Lung (tissue), 12 donors: ENCODE data around the gene IFT122. TPM values are rescaled to one million over a fixed set of nuclear protein-coding genes. Genes with fewer than 3 reads are reported as not detected.

Source experiments
- ATAC-seq: fragments of 200-7000 bp; cut with Tn5 transposase; one replicate; pipeline ENCODE4 v1.9.1; 2020; ENCODE audit warnings: moderate number of reproducible peaks; ENCODE audit not compliant: insufficient read depth, low FRiP score
- DNase-seq, 3 donors: peaks; one replicate each; pipeline ENCODE4 v3.0.0-alpha.2; 2013 to 2017
- H3K27ac ChIP-seq, 2 donors: one replicate each; pipeline ENCODE4 v1.5.1; 2013; ENCODE audit warnings: mild to moderate bottlenecking in 2 of 2, moderate library complexity in 2 of 2, control low read depth in 1 of 2, inconsistent platforms in 1 of 2, low read depth in 1 of 2, low read length in 1 of 2
- H3K27me3 ChIP-seq, 3 donors: one replicate each; pipeline ENCODE4 v1.5.1; 2013; ENCODE audit warnings: low read length in 2 of 3; ENCODE audit not compliant: control insufficient read depth in 3 of 3, insufficient read depth in 3 of 3
- H3K36me3 ChIP-seq, 4 donors: one replicate each; pipeline ENCODE4 v1.5.1; 2013; ENCODE audit warnings: low read length in 4 of 4, mild to moderate bottlenecking in 1 of 4, moderate library complexity in 1 of 4; ENCODE audit not compliant: control insufficient read depth in 4 of 4, insufficient read depth in 4 of 4
- H3K4me1 ChIP-seq, 5 donors: one replicate each; pipeline ENCODE4 v1.5.1; 2013; ENCODE audit warnings: low read length in 5 of 5, mild to moderate bottlenecking in 2 of 5, moderate library complexity in 1 of 5; ENCODE audit not compliant: control insufficient read depth in 5 of 5, insufficient read depth in 5 of 5
- H3K4me3 ChIP-seq: one replicate; pipeline ENCODE4 v1.5.1; 2013; ENCODE audit warnings: mild to moderate bottlenecking, control low read depth, moderate library complexity
- H3K9ac ChIP-seq, 2 donors: one replicate each; pipeline ENCODE4 v1.5.1; 2013; ENCODE audit warnings: low read length in 2 of 2, control low read depth in 1 of 2; ENCODE audit not compliant: insufficient read depth in 1 of 2
- H3K9me3 ChIP-seq, 4 donors: one replicate each; pipeline ENCODE4 v1.5.1; 2013; ENCODE audit warnings: low read length in 3 of 4, mild to moderate bottlenecking in 1 of 4, moderate library complexity in 1 of 4; ENCODE audit not compliant: control insufficient read depth in 4 of 4, insufficient read depth in 3 of 4
- WGBS, 2 donors: extraction: QIAGEN DNeasy Blood & Tissue Kit; methylation state at CpG; one replicate each; pipeline ENCODE4 v1.1.7; 2013; 5-methylcytosine and 5-hydroxymethylcytosine counted together
- polyA plus RNA-seq, 2 donors: library from polyadenylated mRNA; stranded (reverse); fragments of 200-250 nt; gene quantifications; one replicate each; pipeline ENCODE4 v1.2.1, GENCODE V29; 2013
- total RNA-seq, 2 donors: library from RNA; depleted of rRNA in 1 of 2; stranded (reverse); fragments of >200 nt in 1 of 2; gene quantifications; one replicate each; pipeline ENCODE4 v1.2.1, GENCODE V29; 2014 to 2021
- TF ChIP-seq, protein P1 (sequence below): IDR thresholded peaks from 2 replicates; pipeline ENCODE4 v1.5.1; 2012; ENCODE audit warnings: mild to moderate bottlenecking; ENCODE audit errors: control extremely low read depth, extremely low read depth
- donor health status: control.
- donor health status: control.
- donor health status: Bipolar disorder and iron deficiency.
- donor health status: healthy.
- donor health status: DM: yes; HTN: yes; CAD: no.

IFT122 gene
- total and polyA plus RNA-seq, 4 donors: 11.0 to 65.7 (median 31.7) TPM

DNA sequence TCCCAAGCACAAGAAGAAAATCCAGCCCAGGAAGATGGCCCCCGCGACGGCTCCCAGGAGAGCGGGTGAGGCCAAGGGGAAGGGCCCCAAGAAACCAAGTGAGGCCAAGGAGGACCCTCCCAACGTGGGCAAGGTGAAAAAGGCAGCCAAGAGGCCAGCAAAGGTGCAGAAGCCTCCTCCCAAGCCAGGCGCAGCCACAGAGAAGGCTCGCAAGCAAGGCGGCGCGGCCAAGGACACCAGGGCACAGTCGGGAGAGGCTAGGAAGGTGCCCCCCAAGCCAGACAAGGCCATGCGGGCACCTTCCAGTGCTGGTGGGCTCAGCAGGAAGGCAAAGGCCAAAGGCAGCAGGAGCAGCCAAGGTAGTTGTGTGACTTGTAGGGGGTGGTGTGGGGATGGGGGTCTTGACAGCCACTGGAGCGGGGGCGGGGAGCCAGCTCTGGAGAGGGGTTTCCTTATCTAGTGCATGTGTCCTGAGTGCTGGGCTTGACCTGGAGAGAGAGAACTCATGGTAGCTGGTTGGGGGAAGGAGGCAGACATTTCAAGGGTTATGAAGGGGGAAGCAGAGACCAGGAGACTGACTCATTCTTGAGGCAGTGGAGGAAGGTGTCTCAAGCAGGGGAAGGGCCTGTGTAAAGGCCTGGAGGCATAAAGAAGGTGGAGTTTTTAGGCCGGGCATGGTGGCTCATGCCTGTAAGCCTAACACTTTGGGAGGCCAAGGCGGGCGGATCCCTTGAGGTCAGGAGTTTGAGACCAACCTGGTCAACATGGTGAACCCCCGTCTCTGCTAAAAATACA, 109.2 kb downstream of the IFT122 start:
- no peaks in the 10 kb centered on the region for H3K9me3 ChIP-seq
- TF ChIP-seq, protein P1, sequence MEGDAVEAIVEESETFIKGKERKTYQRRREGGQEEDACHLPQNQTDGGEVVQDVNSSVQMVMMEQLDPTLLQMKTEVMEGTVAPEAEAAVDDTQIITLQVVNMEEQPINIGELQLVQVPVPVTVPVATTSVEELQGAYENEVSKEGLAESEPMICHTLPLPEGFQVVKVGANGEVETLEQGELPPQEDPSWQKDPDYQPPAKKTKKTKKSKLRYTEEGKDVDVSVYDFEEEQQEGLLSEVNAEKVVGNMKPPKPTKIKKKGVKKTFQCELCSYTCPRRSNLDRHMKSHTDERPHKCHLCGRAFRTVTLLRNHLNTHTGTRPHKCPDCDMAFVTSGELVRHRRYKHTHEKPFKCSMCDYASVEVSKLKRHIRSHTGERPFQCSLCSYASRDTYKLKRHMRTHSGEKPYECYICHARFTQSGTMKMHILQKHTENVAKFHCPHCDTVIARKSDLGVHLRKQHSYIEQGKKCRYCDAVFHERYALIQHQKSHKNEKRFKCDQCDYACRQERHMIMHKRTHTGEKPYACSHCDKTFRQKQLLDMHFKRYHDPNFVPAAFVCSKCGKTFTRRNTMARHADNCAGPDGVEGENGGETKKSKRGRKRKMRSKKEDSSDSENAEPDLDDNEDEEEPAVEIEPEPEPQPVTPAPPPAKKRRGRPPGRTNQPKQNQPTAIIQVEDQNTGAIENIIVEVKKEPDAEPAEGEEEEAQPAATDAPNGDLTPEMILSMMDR: no peak
- 92 to 93% methylated on average over 18 of the region's 18 CpGs for WGBS, 2 donors

DNA sequence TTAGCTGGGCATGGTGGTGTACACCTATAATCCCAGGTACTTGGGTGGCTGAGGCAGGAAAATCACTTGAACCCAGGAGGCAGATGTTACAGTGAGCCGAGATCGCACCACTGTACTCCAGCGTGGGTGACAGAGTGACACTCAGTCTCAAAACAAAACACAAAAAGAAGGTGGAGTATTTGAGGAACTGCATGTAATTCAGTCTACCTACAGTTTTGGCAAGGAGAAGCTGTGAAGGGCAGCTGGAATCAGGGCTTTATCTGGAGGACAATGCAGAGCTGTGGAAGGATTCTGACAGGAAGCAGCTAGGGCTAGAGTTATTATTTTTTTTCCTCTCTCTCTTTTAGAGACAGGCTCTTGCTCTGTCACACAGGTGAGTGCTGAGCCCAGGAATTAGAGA, 109.8 kb downstream of the IFT122 start:
- no peak overlapping the region for H3K9ac ChIP-seq
- no peak for ATAC-seq
- no peaks in the 10 kb centered on the region for H3K9me3 ChIP-seq
- 55 to 86% methylated on average over 3 of the region's 3 CpGs for WGBS, 2 donors
- TF ChIP-seq, protein P1: no peak
- peaks cover 0 to 21% (median 4%) of the 10 kb centered on the region in 5 donors for H3K4me1 ChIP-seq
- no peak overlapping the region for H3K4me3 ChIP-seq
- no peaks in the 10 kb centered on the region for H3K27me3 ChIP-seq
- no peak overlapping the region for H3K27ac ChIP-seq
- H3K36me3 ChIP-seq: no peaks in the 10 kb centered on the region
- DNase-seq: no peak

More for the DNA sequence above, 109.2 kb downstream of the IFT122 start:
- DNase-seq: no peak
- Histone ChIP-seq H3K9ac (no peak overlapping the region), H3K4me1 (peaks cover 0 to 15% (median 3%) of the 10 kb centered on the region in 5 donors), H3K4me3 (no peak overlapping the region), H3K27ac (no peak overlapping the region), H3K36me3 (no peaks in the 10 kb centered on the region), H3K27me3 (no peaks in the 10 kb centered on the region)
- ATAC-seq: no peak

DNA sequence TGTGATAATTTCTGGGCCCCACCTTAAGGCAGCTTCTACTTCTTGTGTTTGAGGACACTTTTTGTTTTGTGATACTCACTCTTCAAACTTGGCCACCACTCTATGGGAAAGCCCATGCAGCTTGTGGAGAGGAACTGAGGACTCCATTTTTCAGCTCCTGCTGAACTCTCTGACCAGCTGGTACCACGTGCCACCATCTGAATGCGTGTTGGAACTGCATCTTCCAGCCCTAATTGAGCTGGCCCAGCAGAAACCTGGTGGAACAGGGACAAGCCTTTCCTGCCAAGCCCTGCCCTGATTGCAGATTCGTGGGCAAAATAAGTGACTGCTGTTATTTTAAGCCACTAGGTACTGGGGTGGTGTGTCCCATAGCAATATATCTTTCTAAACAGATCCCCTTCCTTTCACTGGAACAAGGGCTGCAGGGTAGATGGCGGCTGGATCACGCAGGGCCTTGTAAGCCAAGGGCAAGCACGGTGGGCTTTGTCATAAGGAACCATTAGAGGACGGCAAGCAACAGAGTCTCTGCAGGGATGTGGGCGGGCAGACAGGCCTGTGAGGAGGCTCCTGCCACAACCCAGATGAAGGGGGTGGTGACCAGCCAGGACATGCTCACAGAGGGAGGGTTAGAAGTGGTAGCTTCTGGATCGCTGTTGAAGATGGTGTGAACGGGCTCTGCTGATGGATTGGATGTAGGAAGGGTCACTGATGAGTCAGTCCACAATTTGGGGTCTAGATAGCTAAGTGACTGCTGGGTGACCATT, 112.4 kb downstream of the IFT122 start:
- Histone ChIP-seq H3K27me3 (no peaks in the 10 kb centered on the region), H3K9me3 (no peaks in the 10 kb centered on the region), H3K4me3 (no peak overlapping the region), H3K9ac (no peak overlapping the region), H3K4me1 (peaks cover 0 to 46% (median 11%) of the 10 kb centered on the region in 5 donors), H3K36me3 (peaks cover 0 to 21% (median under 1%) of the 10 kb centered on the region in 4 donors), H3K27ac (peak overlapping the region in 1 of 2 donors; percentile 4)
- ATAC-seq (no peak), DNase-seq (no peak)
- WGBS, 2 donors: 73 to 81% methylated on average over 10 of the region's 10 CpGs
- TF ChIP-seq, protein P1: no peak
